Urothelium cell line (cell line): ENCODE data around the gene USP3.
A peak's percentile ranks its signal among the peaks of the same experiment; 100 is the strongest.

Experiments
- DNase-seq: peaks from one replicate; pipeline ENCODE4 v3.0.0; 2011; ENCODE audit warnings: low spot score, mixed read lengths
- FAIRE-seq: peaks from 2 replicates; lab custom pipeline; 2011; peaks lifted over from hg19 to GRCh38; lab: Jason Lieb, UNC

USP3 gene

GRCh38 chr15:63582179-63582578 is 77.8 kb downstream of the USP3 start:
- DNase-seq (no peak), FAIRE-seq (no peak)

GRCh38 chr15:63582718-63583426 is 78.5 kb downstream of the USP3 start:
- DNase-seq: no peak

DNA sequence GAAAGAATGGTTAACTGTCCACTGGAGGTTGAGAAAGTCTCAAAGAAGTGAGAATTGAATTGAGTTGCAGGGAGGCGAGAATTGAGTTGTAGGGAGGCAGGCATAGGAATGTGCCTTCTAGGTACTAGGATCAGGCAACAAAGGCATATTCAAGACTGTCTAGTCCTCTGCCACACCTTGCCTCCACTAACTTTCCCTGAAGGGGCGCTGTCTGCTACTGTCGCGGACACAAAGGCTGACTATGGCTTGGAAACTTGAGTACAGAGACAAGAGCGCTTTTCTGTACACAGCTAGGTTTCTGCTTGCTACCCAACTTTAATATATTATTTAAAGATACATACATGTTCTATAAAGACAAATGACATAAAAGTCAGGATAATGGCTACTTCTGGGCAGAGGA is 82.4 kb downstream of the USP3 start:
- FAIRE-seq (no peak), DNase-seq (no peak)

More at GRCh38 chr15:63582718-63583426, 78.5 kb downstream of the USP3 start:
- no peak for FAIRE-seq

DNA sequence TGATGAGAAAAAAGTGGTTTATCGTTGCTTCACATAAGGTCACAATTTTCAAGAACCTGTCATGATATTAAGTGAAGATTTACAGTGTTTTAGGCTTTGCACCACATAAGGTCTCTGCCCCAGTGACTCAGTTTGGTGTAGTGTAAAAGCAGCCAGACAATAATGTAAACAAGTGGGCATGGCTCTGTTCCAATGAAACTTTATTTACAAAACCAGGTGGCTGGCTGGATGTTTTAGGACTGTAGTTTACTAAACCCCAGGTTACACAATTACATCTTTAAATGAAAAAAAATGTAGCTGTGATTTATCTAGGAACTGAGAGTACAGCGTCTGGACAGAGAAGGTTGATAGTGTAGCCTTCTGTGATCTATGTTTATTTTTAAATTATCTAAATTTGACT is 83.1 kb downstream of the USP3 start:
- DNase-seq: no peak
- FAIRE-seq: no peak

DNA sequence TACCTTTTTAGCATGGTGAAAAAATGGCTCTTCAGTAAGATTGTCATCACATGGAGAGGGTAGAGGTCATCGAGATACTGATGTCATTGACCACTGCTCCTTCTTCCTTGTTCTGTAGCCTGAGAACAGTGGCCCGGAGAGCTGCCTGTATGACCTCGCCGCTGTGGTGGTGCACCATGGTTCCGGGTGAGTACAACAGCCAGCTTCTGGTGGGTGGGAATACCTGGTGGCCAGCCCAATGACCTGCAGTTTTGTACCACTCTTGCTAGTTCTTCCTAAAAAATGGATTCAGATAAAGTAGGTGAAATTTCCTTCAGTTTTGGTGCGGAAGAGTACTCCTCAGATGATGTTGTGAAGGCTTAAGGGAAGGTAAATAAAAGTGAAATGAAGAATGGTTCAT is 84.4 kb downstream of the USP3 start:
- FAIRE-seq: peak; percentile 17
- no peak for DNase-seq

DNA sequence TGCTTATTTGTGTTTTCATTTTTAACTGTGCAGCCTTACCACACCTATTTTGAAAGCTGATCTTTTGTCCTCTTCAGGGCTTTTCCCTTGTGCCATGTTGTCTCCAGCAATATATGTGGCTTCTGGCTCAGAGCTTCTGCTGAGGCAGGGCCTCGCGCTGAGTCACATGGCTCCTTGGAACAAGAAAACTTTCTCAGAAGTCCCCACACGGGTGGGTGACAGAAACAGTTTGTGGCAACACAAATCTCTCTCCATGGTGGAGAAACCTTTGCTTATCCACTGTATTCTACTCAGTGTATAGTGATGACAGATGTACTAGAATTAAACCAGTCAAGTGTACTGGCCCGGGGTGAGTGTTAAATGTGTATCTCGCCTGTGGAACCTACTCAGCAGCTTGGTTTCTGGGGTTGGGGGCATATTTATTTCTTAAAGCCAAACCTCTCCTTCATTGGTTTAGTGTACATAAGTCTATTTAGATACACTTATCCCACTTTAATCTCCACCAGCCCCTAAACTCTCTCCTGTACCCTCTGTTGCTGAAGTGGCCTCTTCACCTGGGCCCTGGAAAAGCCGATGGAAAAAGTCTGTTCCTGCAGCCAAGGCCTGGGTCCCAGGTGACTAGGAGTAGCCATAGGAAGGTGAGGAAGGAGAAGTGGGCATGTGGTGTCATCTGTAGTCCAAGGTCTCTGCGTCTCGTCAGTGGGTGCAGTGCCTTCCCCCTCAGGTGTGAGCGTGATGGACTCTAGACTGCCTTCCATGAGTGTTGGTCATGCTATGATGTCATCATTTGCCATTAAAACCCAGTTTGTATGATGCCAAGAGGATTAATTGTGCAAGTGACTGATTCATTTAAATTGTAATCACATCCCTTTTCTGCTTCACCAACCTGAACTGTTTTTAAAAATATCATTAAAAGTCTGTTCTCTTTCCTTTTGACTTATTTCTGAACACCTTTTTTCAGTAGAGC is 89.6 kb downstream of the USP3 start:
- DNase-seq: no peak
- FAIRE-seq: no peak

DNA sequence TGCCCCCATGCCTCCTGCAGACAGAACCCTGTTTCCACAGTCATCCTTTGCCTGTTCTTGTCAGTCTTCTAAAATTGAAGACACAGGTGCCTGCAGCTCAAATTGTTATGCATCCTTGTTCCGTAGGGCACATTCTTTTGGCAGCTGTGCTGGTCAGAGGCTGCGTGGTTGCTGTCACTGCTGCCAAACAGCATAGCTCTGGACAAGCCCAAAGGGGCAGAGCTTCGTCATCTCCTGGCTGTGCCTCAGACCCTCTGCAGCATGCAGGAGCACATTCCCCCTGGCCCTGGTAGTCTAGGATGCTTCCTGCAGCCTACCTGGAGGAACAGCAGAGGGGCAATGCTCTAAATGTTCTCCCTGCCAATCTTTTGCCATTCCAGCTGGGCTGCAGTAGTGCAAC is 90.7 kb downstream of the USP3 start:
- FAIRE-seq (no peak), DNase-seq (no peak)

- DNase-seq (no peak), FAIRE-seq (no peak)
These were observed 91.3 kb downstream of the USP3 start for GRCh38 chr15:63595688-63596087.

DNA sequence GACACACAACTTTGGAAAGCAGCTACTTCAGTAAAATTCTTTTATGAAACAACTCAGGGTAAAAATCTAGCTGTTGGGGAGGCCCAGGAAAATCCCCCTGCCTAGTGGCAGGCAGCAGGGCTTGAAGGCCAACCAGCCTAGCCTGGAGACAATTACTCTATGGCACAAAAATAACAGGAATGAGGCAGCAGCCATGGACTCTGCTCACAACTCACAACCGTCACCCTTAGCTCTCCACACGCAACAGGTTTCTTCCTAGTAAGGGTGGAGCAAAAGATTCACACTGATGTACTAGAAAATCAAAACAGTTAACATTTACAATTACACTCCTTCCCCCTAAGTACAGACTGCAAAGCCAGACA is 92.3 kb downstream of the USP3 start:
- no peak for FAIRE-seq
- no peak for DNase-seq

- FAIRE-seq (no peak), DNase-seq (no peak)
These were observed 92.8 kb downstream of the USP3 start, which contains the start of gene FBXL22 for GRCh38 chr15:63597038-63597790. Gene FBXL22 (plus strand): TSS chr15:63597387. CDS start chr15:63597393, 6 bp downstream.

DNA sequence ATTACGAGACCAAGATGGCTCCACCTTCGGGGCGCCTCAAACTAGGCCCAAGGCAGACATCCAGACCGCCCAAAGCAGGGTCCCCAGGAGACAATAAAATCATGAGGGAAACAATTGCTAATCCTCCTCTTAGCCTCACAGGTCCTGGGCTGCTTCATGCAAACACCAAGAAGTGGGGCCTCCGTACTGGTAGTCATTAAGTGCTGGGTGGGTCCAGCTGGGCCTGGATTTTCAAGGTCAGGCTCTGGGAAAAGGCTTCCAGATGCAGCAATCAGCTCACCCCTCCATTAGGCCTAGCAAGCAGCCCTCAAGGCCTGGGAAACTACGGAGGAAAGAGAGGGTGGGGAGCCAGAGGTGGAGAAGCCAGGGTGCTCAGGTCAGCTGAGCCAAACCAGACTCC is 93.4 kb downstream of the USP3 start:
- DNase-seq (no peak), FAIRE-seq (no peak)

- no peak for DNase-seq
- no peak for FAIRE-seq
These were observed 94.3 kb downstream of the USP3 start for GRCh38 chr15:63598473-63599400.

GRCh38 chr15:63599401-63600000 is 95.1 kb downstream of the USP3 start:
- FAIRE-seq: no peak

DNA sequence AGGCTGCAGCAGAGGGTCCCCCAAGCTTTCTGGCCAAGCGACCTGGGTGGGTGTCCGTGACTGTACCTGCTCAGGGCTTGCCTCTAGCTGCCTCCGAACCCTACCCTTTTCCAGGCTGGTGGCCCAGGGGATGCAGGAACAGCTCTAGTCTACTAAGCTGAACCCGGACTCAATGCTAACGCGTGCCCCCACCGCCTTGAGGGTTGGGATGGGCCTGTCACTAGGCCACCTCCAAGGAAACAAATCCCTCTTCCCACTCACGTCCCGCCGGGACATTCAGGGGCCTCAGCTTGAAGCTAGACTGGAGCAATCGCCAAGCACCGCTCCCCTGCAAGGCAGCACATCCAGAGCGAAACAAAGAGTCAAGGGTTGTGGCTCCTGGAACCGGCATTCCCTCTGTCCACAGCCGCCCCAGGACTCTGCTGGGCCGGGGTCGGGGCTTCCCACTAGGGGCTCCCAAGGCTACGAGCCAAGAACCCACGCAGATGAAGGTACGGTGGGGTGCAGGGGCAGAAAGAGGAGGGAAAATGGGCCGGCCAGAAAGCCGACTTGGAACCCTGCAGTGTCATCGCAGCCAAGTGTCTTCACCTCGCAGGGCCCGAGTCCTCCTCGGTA is 95.7 kb downstream of the USP3 start:
- FAIRE-seq (no peak), DNase-seq (peak; percentile 41)

More at GRCh38 chr15:63599401-63600000, 95.1 kb downstream of the USP3 start:
- peak; percentile 70 for DNase-seq

DNA sequence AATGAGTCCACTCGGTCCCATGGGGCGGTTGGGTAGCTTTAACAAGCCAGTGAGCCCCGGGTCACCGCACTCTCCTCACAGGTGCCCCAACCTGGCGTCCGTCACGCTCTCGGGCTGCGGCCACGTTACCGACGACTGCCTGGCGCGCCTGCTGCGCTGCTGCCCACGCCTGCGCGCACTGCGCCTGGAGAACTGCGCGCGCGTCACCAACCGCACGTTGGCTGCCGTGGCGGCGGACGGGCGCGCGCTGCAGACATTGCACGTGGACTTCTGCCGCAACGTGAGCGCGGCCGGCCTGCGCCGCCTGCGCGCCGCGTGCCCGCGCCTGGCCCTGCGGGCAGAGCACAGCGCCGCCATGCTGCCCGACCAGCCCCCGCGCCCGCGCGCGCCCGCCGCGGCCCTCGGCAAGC is 96.2 kb downstream of the USP3 start:
- peak; percentile 99 for DNase-seq
- FAIRE-seq: peak; percentile 99

DNA sequence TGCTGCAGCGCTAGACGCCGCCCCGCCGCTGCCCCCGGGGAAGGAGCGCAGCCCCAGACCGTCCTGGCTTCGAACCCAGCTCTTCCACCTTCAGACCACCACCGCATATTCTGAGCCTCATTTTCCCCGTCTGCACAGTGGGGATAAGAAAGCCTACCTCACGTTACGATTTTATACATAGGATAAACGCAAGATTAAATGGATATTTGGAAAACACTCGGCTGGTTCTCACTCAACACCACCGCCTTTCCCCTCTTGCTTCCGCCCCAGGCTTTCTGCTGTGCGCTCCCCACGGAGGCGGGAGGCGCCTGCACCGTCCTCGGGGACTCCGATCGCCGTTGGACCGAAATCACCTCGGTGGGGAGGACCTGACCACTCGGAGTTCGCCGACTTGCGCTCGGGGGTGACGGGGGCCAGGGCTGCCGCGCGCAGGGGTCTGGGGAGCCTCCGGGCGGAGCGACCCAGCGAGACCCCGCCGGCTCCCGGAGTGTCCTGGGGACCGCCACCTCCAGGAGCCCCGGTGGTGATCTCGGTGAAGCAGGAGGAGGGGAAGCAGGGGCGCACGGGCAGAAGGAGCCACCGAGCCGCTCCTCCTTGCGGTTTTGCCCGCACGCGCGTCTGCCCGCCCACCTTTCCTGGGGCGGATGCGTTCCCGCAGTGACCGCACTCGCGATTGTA is 96.8 kb downstream of the USP3 start:
- peak; percentile 66 for DNase-seq

DNA sequence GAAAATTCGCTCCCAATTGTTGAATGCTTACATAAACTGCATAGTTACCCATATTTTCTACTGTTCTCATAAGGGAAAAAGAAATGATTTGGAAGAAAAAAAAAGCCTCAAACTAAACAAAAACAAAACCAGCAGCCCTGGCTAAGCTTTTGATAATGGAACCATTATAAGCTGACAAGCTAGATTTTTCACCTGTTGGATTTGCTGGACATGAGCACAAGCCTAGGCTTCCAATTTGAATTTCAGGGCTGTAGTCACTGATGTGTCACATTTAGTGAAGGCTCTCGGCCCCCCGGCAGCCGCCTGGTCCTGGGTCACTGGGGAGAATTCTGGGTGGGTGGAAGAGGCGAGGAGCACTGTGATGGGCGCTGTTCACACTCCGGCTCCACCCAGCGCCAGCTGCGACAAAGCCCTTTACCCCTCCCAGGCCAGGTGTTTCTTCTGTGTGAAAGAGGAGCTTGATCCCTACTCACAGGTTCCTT is 97.4 kb downstream of the USP3 start:
- DNase-seq: no peak
- no peak for FAIRE-seq

More for the DNA sequence above, 96.8 kb downstream of the USP3 start:
- no peak for FAIRE-seq

- no peak for FAIRE-seq
- no peak for DNase-seq
These were observed 98.2 kb downstream of the USP3 start for GRCh38 chr15:63602595-63602994.
